ENCODE data around the gene ID3.
A peak's percentile ranks its signal among the peaks of the same experiment; 100 is the strongest.

Gene ID3

GRCh38 chr1:23528250-23528978 is 30.9 kb downstream of the ID3 start:
- TF ChIP-seq CTCF (IDR thresholded peaks at IDR 0.05; ENCODE audit: low read length, missing control alignments): no peak
- peak; percentile 69 for DNase-seq (ENCODE audit: low read depth)
- H3K4me3 ChIP-seq (replicated peaks; ENCODE audit: low read depth, low read length): no peak overlapping the region

- no peak overlapping the region for H3K4me3 ChIP-seq (replicated peaks; ENCODE audit: low read depth, low read length)
- no peak for DNase-seq (ENCODE audit: low read depth)
These were observed 31.4 kb downstream of the ID3 start for GRCh38 chr1:23527900-23528249.

DNA sequence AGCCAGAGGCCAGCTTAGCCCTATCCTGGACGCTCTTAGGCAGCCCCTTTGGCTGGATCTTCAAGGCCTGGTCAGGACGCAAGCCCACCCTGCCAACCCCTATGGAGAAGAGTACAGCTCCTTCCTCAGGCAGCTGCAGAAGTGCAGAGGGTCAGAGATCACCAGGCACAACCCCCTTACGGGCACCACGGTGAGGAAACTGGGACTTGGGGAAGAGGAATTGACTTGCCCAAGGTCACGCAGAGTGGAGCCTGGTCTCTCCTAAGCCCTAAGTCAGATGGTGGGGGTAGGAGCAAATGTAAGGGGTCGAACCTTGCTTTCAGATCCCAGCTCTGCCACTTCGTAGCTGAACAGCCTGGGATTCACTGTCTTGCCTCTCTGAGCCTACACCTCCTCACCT is 31.9 kb downstream of the ID3 start:
- H3K4me3 ChIP-seq (replicated peaks; ENCODE audit: low read depth, low read length): no peak overlapping the region
- no peak for TF ChIP-seq CTCF (IDR thresholded peaks at IDR 0.05; ENCODE audit: low read length, missing control alignments)
- DNase-seq (ENCODE audit: low read depth): no peak

More at GRCh38 chr1:23527900-23528249, 31.4 kb downstream of the ID3 start:
- no peak for TF ChIP-seq CTCF (IDR thresholded peaks at IDR 0.05; ENCODE audit: low read length, missing control alignments)

DNA sequence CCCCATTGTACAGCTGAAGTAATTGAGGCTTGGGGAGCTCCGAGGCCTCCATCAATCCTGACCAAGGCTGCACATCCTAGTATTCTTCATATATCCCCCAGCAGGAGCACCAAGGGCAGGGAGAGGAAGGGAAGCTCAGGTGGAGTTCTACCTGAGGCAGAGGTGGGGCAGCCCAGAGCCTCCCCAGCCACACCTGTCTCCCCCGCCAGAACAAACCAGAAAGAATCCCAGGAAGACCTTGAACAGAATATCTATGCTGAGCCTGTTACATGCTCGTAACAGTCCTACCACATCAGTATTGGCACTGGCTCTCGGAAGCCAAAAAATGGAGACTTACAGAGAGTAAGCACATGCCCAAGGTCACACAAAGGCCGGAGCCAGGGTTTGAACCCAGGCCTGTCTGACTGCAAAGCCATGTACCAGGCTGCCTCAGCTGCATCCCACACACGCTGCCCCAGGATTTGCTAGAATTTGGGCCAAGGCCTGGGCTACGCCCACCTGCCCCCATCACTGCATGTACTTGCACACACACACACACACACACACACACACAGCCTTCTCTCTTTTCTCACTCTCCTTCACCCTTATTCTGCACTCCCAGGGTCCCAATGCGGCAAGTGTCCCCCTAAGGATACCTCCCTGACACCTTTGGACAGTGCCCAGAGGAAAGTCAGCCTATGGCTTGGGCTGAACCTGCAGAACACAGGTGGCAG is 32.8 kb downstream of the ID3 start:
- no peak for DNase-seq (ENCODE audit: low read depth)
- no peak for TF ChIP-seq CTCF (IDR thresholded peaks at IDR 0.05; ENCODE audit: low read length, missing control alignments)
- no peak overlapping the region for H3K4me3 ChIP-seq (replicated peaks; ENCODE audit: low read depth, low read length)

- H3K4me3 ChIP-seq (replicated peaks; ENCODE audit: low read depth, low read length): no peak overlapping the region
- TF ChIP-seq CTCF (IDR thresholded peaks at IDR 0.05; ENCODE audit: low read length, missing control alignments): no peak
- no peak for DNase-seq (ENCODE audit: low read depth)
These were observed 33.6 kb downstream of the ID3 start for GRCh38 chr1:23525558-23526250.

- no peak for TF ChIP-seq CTCF (IDR thresholded peaks at IDR 0.05; ENCODE audit: low read length, missing control alignments)
- H3K4me3 ChIP-seq (replicated peaks; ENCODE audit: low read depth, low read length): no peak overlapping the region
- DNase-seq (ENCODE audit: low read depth): no peak
These were observed 34.4 kb downstream of the ID3 start for GRCh38 chr1:23524716-23525401.

All from fibroblast of pulmonary artery (primary cell).